Endothelial cell of umbilical vein (primary cell): Measurements from ENCODE around the gene OOSP4A. TPM values are rescaled to one million over a fixed set of nuclear protein-coding genes. Genes with fewer than 3 reads are reported as not detected.

Source experiments
- BruUV-seq: library from RNA; stranded (reverse); fragments of 400-500 nt; replicated peaks from 2 replicates; lab custom pipeline; 2021; lab: Mats Ljungman, UMichigan
- CTCF ChIA-PET: fragments of 300-600, 350-600 bp; sonication (Branson Sonifier 250); formaldehyde crosslinking; loops from one replicate; lab custom pipeline; 2021; ENCODE audit warnings: antibody characterized with exemption, inconsistent platforms; lab: Charles Lee
- POLR2A ChIA-PET: fragments of 300-600, 350-600 bp; sonication (Branson Sonifier 250); formaldehyde crosslinking; loops from one replicate; lab custom pipeline; 2021; ENCODE audit warnings: antibody characterized with exemption, inconsistent platforms; lab: Charles Lee
- DNase-seq: peaks from one replicate; pipeline ENCODE4 v3.0.0-alpha.2; 2011; ENCODE audit warnings: low read depth, low spot score
- FAIRE-seq: peaks from 2 replicates; lab custom pipeline; 2011; peaks lifted over from hg19 to GRCh38; lab: Jason Lieb, UNC
- H2AFZ ChIP-seq: 2 replicates; pipeline ENCODE4 v1.6.0; 2012; ENCODE audit warnings: low read depth, low read length, control low read depth, inconsistent platforms
- H3K27ac ChIP-seq: 2 replicates; pipeline ENCODE4 v1.5.1; 2011; ENCODE audit warnings: low read depth, mild to moderate bottlenecking, control low read depth, low read length, moderate library complexity; ENCODE audit not compliant: insufficient read depth
- H3K27me3 ChIP-seq, 2 experiments: 2 replicates each; pipeline versions ENCODE4 v1.6.0 to v1.6.1; 2011; ENCODE audit warnings: low read length in 2 of 2, mixed read lengths in 1 of 2; ENCODE audit not compliant: control insufficient read depth in 2 of 2, insufficient read depth in 2 of 2
- H3K36me3 ChIP-seq, 2 experiments: 2 replicates in 1 of 2; 3 replicates in 1 of 2; pipeline ENCODE4 v1.5.1; 2011; ENCODE audit warnings: low read length in 2 of 2, mild to moderate bottlenecking in 1 of 2, moderate library complexity in 1 of 2; ENCODE audit not compliant: control insufficient read depth in 2 of 2, insufficient read depth in 2 of 2; ENCODE audit errors: extremely low read depth in 1 of 2
- H3K4me1 ChIP-seq: 3 replicates; pipeline ENCODE4 v1.5.1; 2011; ENCODE audit warnings: mild to moderate bottlenecking, low read length; ENCODE audit not compliant: control insufficient read depth, insufficient read depth; ENCODE audit errors: extremely low read depth
- H3K4me2 ChIP-seq: 2 replicates; pipeline ENCODE4 v1.6.1; 2011; ENCODE audit warnings: low read length, control low read depth, mixed read lengths; ENCODE audit not compliant: insufficient read depth
- H3K4me3 ChIP-seq, 3 experiments: fragments of 200-600 bp in 1 of 3; sonication (generic), shearing (Covaris generic) in 1 of 3; replicated peaks in 1 of 3; 2 replicates each; pipeline ENCODE4 v1.5.1; 2011 to 2016; ENCODE audit warnings: control low read depth in 3 of 3, low read length in 3 of 3, mild to moderate bottlenecking in 2 of 3, inconsistent platforms in 1 of 3, low read depth in 1 of 3, moderate library complexity in 1 of 3; ENCODE audit not compliant: insufficient read depth in 1 of 3
- H3K79me2 ChIP-seq: 2 replicates; pipeline ENCODE4 v1.6.0; 2012; ENCODE audit warnings: low read length, inconsistent platforms; ENCODE audit not compliant: control insufficient read depth, insufficient read depth
- H3K9ac ChIP-seq: replicated peaks from 2 replicates; pipeline ENCODE3; 2011; ENCODE audit warnings: low read length, control low read depth; ENCODE audit not compliant: insufficient read depth; ENCODE audit errors: extremely low read depth
- H3K9me1 ChIP-seq: replicated peaks from 3 replicates; pipeline ENCODE4 v1.6.0; 2011; ENCODE audit warnings: mild to moderate bottlenecking, low read length; ENCODE audit not compliant: control insufficient read depth, insufficient read depth; ENCODE audit errors: extremely low read depth
- H3K9me3 ChIP-seq: replicated peaks from 2 replicates; pipeline ENCODE4 v1.5.1; 2012; ENCODE audit warnings: low read length, inconsistent platforms; ENCODE audit not compliant: control insufficient read depth, insufficient read depth
- H4K20me1 ChIP-seq: replicated peaks from 2 replicates; pipeline ENCODE3; 2011; ENCODE audit warnings: mild to moderate bottlenecking, low read length; ENCODE audit not compliant: control insufficient read depth, insufficient read depth; ENCODE audit errors: extremely low read depth
- CTCF ChIP-seq, 2 donors: IDR thresholded peaks; 1 replicate in 1 of 2; 2 replicates in 1 of 2; pipeline ENCODE4 v1.5.1; 2011; ENCODE audit warnings: low read length in 2 of 2, mild to moderate bottlenecking in 2 of 2, moderate library complexity in 2 of 2, control low read depth in 1 of 2, inconsistent platforms in 1 of 2, low read depth in 1 of 2; ENCODE audit not compliant: insufficient read depth in 1 of 2; ENCODE audit errors: extremely low read depth in 1 of 2
- EZH2 ChIP-seq: IDR thresholded peaks from 2 replicates; pipeline ENCODE4 v1.6.1; 2012; ENCODE audit warnings: borderline replicate concordance, low read depth, mild to moderate bottlenecking, moderate library complexity, low read length, inconsistent platforms; ENCODE audit not compliant: severe bottlenecking
- FOS ChIP-seq: IDR thresholded peaks from 2 replicates; pipeline ENCODE4 v1.6.1; 2011; ENCODE audit warnings: mild to moderate bottlenecking, low read length, moderate library complexity, borderline replicate concordance; ENCODE audit not compliant: insufficient read depth
- GATA2 ChIP-seq: IDR thresholded peaks from 2 replicates; pipeline ENCODE4 v1.7.0; 2011; ENCODE audit warnings: low read depth, mild to moderate bottlenecking, moderate library complexity, mixed read lengths, low read length; ENCODE audit not compliant: insufficient read length, insufficient read depth
- JUN ChIP-seq: IDR thresholded peaks from 2 replicates; pipeline ENCODE4 v1.6.1; 2011; ENCODE audit warnings: borderline replicate concordance, low read depth; ENCODE audit not compliant: insufficient read length, insufficient read depth
- MAX ChIP-seq: IDR thresholded peaks from 2 replicates; pipeline ENCODE4 v1.6.1; 2011; ENCODE audit not compliant: insufficient read depth, insufficient read length
- MYC ChIP-seq: IDR thresholded peaks from one replicate; pipeline ENCODE4 v1.6.1; 2011; ENCODE audit warnings: mild to moderate bottlenecking, low read depth, low read length
- POLR2A ChIP-seq: IDR thresholded peaks from 2 replicates; pipeline ENCODE4 v1.6.1; 2012; ENCODE audit warnings: low read depth, mild to moderate bottlenecking, control low read depth, low read length
- POLR2AphosphoS5 ChIP-seq: IDR thresholded peaks from 2 replicates; pipeline ENCODE4 v1.6.1; 2012; ENCODE audit warnings: low read depth, mild to moderate bottlenecking, control low read depth, low read length, moderate library complexity; ENCODE audit not compliant: insufficient read depth
- dilution Hi-C: fragments of 300-500 bp; cut with MboI; formaldehyde crosslinking; loops from one replicate; pipeline ENCODE4 v1.15.0; 2019; ENCODE audit warnings: low sequenced_read_pairs; ENCODE audit not compliant: extremely low pct_ligation_motif_present
- intact Hi-C: fragments of 100-400 bp; cut with micrococcal nuclease; formaldehyde crosslinking; loops from one replicate; pipeline ENCODE4 v1.10.0; 2022
- polyA plus RNA-seq, 4 experiments: library from polyadenylated mRNA; depleted of rRNA in 3 of 4; stranded (reverse) in 3 of 4; unstranded in 1 of 4; fragments of >200 nt; gene quantifications; 2 replicates each; pipeline versions ENCODE4 v1.2.1 to v1.2.3, GENCODE V29; 2011 to 2012; ENCODE audit warnings: missing spikeins in 1 of 4
- total RNA-seq: library from RNA; stranded (reverse); gene quantifications from 2 replicates; pipeline ENCODE4 v1.2.3, GENCODE V29; 2021

OOSP4A gene
- total and polyA plus RNA-seq, 2 donors (not counting 3 experiments of a cell fraction or from before 2014, with no cell fraction given): not detected

GRCh38 chr11:59992425-59992824, 28.6 kb downstream of the OOSP4A start:
- H4K20me1 ChIP-seq: no peaks in the 10 kb centered on the region
- no peak overlapping the region for H2AFZ ChIP-seq
- no peaks in the 10 kb centered on the region for H3K36me3 ChIP-seq
- H3K9me1 ChIP-seq: no peaks in the 10 kb centered on the region
- H3K27me3 ChIP-seq: peaks cover 3 to 4% of the 10 kb centered on the region in 2 experiments
- no peak for TF ChIP-seq JUN
- TF ChIP-seq CTCF (IDR thresholded peaks at IDR 0.05; ENCODE audit: extremely low read depth in 1 of 2, insufficient read depth in 1 of 2, low read depth in 1 of 2, low read length in 2 of 2): no peak
- no peak for TF ChIP-seq POLR2A
- no peak for TF ChIP-seq MAX
- no peak for TF ChIP-seq GATA2
- no peak for TF ChIP-seq EZH2
- TF ChIP-seq FOS: no peak
- no peak for TF ChIP-seq MYC
- no peak for TF ChIP-seq POLR2AphosphoS5
- H3K4me3 ChIP-seq: no peak overlapping the region
- DNase-seq: no peak
- H3K4me1 ChIP-seq: no peaks in the 10 kb centered on the region
- H3K4me2 ChIP-seq: no peak overlapping the region
- dilution Hi-C loops (no loop called here), intact Hi-C loops (no loop called here)
- H3K79me2 ChIP-seq: no peaks in the 10 kb centered on the region
- ChIA-PET POLR2A (no interaction called here), CTCF (no interaction called here)
- H3K9me3 ChIP-seq: no peaks in the 10 kb centered on the region
- no peak overlapping the region for H3K9ac ChIP-seq
- no TSS peak for BruUV-seq
- no peak overlapping the region for H3K27ac ChIP-seq
- FAIRE-seq: no peak
